HG02763 (cell line): Measurements from ENCODE around the gene RFC4.
"Not testable (repeated sequence)": the region's sequence is repeated elsewhere in the genome, so short reads cannot be mapped to it uniquely, and the experiment has no call there.

ENCODE experiments used
- ATAC-seq: cut with Tn5 transposase; IDR thresholded peaks from one replicate; pipeline ENCODE4 v1.9.1; 2021; ENCODE audit warnings: mild to moderate bottlenecking, moderate library complexity; ENCODE audit not compliant: unreplicated experiment

The RFC4 gene

GRCh38 chr3:186825294-186825821 is 19.1 kb upstream of the RFC4 start:
- ATAC-seq = no peak

GRCh38 chr3:186824430-186825139 is 18.3 kb upstream of the RFC4 start:
- no peak for ATAC-seq

GRCh38 chr3:186823386-186823785 is 17.1 kb upstream of the RFC4 start:
- no peak for ATAC-seq

- ATAC-seq = not testable (repeated sequence)
Observed at GRCh38 chr3:186822388-186822759, 16.1 kb upstream of the RFC4 start.

- no peak for ATAC-seq
Observed at GRCh38 chr3:186821429-186822387, 15.4 kb upstream of the RFC4 start.

GRCh38 chr3:186818956-186819355 is 12.7 kb upstream of the RFC4 start:
- no peak for ATAC-seq

- ATAC-seq = no peak
Observed at GRCh38 chr3:186818516-186818915, 12.2 kb upstream of the RFC4 start.

GRCh38 chr3:186815435-186815834 is 9.2 kb upstream of the RFC4 start:
- ATAC-seq = no peak

GRCh38 chr3:186814100-186814499 is 7.8 kb upstream of the RFC4 start:
- no peak for ATAC-seq

- ATAC-seq = not testable (repeated sequence)
Observed at GRCh38 chr3:186811313-186811712, 5.0 kb upstream of the RFC4 start.

- ATAC-seq = no peak
Observed at GRCh38 chr3:186810336-186810996, 4.2 kb upstream of the RFC4 start.

- ATAC-seq = no peak
Observed at GRCh38 chr3:186807231-186807630, 949 bp upstream of the RFC4 start.

GRCh38 chr3:186803447-186803846 is 2.8 kb downstream of the RFC4 start:
- ATAC-seq = not testable (repeated sequence)

GRCh38 chr3:186802701-186803100 is 3.6 kb downstream of the RFC4 start:
- ATAC-seq = no peak

GRCh38 chr3:186800285-186800684 is 6.0 kb downstream of the RFC4 start:
- ATAC-seq = no peak

- no peak for ATAC-seq
Observed at GRCh38 chr3:186798239-186798874, 7.9 kb downstream of the RFC4 start.

- ATAC-seq = no peak
Observed at GRCh38 chr3:186790261-186790981, 15.9 kb downstream of the RFC4 start.

- ATAC-seq = no peak
Observed at GRCh38 chr3:186789554-186790260, 16.6 kb downstream of the RFC4 start.
